ENCODE results near the gene BUD23.
"Not testable (repeated sequence)": the region's sequence is repeated elsewhere in the genome, so short reads cannot be mapped to it uniquely, and the experiment has no call there.

Gene BUD23

DNA sequence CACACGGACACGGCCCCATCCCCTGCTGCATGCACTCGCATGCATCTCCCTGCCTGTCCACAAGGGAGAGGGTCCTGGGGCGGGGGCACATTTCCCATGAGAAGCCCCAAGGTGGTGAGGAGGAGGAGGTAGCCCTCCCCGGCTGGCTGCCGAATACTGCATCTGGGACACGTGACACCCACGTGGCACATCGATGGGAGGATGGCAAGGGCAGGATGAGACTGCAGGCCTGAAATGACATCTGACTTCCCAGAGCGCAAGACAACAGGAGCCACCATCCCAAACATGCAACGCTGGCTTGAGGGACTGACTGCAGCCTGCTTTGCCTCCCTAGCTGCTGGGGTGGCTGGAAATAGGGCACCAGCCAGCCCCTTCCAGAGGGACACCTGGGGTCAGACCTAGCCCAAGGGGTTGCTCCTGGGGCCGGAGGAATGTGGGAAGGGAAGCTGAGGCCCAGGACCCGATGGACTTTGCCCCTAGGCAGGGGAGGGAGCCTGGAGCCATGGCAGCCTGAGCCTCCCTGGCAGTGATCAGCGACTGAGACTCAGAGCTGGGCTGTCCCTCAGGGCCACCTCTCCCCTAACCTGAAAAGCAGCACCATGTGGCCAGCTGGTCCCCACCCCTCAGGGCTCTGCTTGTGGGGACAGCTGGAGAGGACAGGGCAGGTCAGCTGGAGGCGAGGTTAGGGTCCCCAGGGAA, 16.1 kb downstream of the BUD23 start:
- in situ Hi-C loops (cut with MboI; ENCODE audit: low sequenced_read_pairs): no loop called here

DNA sequence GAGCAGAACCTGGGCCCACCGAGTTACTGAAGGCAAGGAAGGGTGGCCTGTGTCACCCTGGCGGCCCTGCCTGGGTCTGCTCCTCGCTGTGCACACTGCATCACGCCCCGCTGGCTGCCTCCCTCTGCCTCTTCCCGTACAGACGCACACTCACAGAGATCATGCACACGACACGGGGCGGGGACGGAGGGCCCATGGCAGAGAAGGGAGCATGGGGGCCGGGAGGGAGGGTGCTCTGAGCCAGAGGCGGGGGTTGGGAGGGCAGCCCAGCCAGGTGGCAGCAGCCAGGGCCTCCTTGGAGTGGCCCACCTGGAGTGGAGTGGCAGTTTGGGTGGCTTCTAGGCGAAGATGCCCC, 16.6 kb downstream of the BUD23 start:
- in situ Hi-C loops (cut with MboI; ENCODE audit: low sequenced_read_pairs): no loop called here

DNA sequence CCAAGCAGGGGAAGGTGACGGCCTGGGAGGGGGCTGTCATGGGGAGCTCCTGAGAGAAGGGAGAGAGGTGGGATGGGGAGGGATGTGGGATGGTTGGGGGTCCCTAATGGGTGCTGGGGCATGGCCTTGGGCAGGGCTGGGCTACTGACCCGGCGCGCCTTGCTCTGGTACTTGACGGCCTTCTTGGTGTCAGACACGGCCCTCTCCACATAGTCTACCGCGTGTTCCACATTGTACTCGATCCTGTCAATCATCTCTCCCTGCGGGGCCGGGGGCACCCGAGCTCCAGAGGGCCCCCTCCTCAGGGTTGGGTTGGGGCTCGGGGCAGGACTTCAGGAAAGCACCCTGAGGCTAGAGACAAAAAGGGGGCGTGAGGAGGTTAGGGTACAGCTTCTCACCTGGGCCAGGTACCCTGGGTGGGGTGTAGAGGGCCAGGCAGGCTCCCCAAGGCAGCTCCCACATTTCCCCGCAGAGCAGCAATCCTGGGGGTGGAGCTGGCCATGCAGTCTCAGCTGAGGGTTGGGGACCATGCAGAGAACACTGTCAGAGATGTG, 17.3 kb downstream of the BUD23 start:
- in situ Hi-C loops (cut with MboI; ENCODE audit: low sequenced_read_pairs): no loop called here

DNA sequence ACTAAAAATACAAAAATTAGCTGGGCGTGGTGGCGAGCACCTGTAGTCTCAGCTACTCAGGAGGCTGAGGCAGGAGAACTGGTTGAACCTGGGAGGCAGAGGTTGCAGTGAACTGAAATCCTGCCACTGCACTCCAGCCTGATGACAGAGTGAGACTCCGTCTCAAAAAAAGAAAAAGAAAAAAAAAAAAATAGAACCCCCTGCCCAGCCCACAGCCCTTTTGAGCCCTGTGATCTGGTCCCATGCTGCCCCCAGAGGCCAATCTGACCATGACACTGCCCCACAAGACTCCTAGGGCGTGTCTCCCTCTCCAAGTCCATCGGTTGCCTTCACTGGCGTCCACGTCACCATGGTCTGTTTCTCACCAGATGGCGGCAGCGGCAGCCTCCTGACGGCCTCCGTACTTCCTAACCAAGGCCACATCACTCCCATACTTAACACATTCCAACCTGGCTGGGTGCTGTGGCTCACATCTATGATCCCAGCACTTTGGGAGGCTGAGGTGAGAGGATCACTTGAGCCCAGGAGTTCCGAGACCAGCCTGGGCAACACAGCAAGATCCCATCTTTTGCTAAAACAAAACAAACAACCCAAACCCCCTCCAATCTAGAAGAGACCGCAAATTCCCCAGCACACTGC, 18.1 kb downstream of the BUD23 start:
- in situ Hi-C loops (cut with MboI; ENCODE audit: low sequenced_read_pairs): no loop called here

DNA sequence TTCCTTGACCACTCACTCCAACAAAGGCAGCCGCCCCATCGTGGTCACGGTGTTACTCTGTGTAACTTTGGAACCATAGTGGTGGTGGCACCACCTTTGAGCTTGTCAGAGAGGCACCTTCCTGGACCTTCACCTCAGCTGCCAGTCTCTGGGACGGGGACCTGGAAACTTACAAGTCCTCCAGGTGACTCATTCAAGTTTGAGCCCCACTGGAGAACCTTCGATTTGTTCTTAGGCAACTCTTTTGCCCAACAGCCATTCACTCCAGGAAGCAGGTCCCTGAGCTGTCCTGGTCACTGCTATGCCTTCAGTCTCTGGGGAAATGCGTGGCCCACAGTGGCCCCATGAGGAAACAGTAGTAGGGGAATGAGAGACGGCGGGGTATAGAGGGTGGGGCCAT, 18.8 kb downstream of the BUD23 start:
- in situ Hi-C loops (cut with MboI; ENCODE audit: low sequenced_read_pairs): no loop called here

DNA sequence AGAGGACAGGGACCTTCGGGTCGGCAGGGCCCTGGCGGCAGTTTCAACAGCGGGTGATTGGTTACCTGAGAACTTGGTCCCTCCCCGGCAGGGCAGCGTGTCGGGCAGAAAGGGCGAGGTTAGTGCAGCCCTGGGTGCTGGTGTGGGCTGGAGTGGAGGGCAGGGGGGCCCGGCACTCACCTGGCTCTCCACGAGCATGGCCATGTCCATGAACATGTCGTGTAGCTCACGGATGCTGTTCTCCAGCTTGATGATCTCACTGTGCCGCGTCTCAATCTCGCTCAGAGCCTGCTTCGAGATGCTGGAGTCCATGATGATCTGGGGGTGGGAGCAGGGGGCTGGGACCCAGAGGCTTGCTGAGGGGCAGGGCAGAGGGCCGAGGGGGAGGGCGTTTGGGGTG, 19.3 kb downstream of the BUD23 start:
- in situ Hi-C loops (cut with MboI; ENCODE audit: low sequenced_read_pairs): no loop called here

DNA sequence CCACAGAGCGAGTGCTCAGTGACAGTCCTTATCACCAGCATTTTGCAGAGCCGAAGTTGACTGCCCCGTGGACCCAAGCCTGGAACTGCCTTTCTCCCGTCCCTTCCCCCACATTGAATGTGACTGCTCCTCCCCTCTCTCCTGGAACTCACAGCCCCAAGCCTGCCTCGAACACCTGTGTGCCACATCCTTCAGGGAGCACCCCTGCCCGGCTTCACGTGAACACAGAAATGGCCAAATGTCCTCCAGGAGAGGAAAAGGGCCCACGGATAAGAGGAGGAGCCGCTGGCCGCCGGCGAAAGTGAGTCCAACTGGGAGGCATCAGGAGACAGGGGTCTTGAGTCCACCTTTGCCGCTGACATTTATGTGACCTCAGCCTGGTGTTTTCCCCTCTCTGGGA, 19.8 kb downstream of the BUD23 start:
- in situ Hi-C loops (cut with MboI; ENCODE audit: low sequenced_read_pairs): no loop called here

DNA sequence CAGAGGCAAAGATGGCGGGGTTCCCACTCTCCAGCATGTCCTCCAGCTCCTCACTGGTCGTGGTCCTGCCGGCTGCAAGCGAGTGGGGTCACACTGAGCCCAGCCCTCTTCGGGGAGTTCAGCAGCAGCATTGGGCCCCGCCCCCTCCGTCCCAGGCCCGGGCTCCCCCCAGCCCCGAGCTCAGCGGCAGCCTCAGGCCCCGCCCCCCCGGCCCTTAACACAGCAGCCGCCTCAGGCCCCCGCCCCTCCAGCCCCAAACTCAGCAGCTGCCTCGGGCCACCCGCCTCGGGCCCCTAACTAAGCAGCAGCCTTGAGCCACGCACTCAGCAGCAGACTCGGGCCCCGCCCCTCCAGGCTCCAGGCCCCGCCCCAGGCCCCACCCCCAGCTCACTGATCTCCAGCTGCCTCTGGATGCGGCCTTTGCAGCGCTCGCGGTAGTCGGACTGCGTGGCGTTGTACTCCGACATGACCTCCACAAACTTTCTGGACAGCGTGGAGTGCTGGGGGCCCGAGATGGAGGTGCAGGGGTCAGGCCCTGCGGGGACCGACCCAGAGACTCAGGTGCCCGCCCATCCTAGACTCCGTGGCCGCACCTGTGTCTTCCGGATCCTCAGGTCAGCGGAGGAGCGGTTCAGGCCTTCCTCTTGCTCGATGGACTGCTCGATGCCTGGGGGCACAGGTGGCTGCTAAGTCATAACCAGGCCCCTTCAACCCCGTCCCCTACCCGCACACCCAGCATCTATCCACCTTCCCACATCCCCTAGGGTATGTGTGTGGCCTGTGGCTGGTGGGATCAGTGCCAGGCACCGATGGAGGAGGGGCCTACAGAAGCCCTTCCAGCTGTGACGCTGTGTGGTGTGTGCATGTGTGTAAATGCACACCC, 20.6 kb downstream of the BUD23 start:
- in situ Hi-C loops (cut with MboI; ENCODE audit: low sequenced_read_pairs): no loop called here

DNA sequence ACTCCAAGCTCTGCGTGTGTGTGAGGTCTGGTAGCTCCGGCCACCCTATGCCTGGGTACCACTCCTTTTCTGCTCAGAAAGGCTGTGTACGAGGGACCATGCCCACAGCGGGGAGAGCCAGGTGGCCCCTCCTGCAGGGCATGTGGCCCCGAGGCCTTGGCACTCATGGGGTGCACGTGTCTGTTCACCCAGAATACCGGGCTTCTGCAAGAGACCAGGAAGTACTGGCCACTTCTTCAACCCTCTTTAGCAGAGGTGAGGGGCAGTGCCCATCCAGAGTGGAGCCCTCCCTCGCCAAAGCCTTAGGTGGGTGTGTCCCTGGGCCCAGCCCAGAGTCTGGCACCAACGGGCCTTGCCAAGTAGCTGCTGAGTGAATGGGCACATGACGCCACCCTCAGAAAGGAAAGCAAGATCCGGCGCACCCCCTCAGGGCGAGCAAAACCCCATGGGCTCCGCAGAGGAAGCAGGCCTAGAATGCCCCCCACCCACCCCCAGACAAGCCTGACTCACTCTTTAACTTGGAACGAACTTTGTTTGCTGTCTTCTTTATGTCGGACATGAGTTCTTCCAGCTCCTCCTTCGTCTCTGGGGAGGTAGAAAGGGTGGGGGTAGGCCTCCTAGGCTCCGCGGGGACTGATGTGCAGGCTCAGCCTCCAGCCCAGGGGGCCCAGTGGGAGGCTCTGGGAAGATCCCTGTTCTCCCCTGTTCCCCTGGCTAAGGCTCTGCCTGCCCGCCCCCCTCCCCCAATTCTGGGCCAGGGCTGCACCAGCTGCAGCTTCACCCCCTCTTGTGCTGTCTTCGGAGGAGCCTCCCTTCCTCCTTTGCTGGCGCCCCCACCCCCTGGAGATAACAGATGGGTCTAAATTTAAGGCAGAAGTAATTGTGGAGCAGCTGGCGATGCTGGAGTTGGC, 21.5 kb downstream of the BUD23 start:
- in situ Hi-C loops (cut with MboI; ENCODE audit: low sequenced_read_pairs): no loop called here

DNA sequence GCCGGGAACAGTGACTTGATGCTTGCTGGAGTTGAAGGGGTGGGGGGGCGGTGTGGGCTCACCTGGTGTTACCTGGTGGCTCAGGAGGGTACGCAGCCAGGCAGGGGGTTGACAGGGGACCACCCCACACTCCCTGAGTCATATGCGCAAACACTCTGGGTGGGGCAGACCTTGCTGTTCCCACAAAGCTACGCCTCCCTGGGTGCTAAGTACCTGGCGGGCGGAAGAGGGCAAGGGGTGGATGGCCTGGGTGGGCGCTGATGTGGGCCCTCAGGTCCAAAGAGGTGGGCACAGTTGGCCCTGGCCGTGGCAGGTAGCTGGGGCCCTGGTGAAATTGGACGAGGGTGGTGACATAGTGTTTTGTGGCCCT, 22.1 kb downstream of the BUD23 start:
- in situ Hi-C loops (cut with MboI; ENCODE audit: low sequenced_read_pairs): no loop called here

DNA sequence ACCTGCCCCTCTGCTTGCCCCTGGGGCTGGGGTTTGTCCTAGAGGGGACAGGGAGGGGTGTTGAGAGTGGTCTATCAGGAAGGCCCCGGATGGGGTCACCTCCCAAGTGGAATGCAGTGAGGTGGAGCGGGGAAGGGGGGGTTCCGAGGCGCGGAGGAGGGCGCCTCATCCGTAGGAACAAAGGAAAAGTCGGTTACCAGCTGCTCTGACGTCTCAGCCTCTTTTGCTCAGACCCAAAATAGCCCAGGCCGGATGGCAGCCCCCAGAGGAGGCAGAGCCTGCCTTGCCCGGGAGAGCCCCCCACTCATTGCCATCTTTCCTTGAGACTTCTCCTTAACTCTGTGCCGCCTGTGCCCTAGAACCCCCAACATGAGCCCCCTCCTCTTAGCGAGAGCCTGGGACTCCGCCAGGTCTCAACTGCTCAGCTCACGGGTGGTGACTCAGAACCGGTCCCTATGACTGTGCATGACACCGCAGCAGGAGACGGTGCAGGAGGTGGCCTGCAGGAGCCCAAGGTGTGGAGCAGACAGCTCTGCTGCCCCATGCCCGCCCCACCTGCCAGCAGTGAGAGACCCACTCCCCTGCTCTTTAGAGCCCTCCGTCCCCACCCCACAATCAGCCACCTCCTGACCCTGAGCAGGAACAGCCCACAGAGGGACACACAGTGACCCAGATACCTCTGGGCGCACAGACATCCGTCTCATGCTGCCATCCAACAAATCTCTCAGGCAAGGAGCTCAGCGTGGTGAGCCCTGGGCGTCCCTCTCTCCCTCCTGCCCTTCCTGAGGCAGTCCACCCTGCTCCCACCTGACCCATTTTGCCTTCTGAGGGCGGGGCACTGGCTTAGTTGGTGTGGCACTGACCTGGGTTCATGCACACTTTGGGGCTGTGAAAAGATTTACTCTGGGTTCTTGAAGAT, 23.0 kb downstream of the BUD23 start:
- in situ Hi-C loops (cut with MboI; ENCODE audit: low sequenced_read_pairs): no loop called here

DNA sequence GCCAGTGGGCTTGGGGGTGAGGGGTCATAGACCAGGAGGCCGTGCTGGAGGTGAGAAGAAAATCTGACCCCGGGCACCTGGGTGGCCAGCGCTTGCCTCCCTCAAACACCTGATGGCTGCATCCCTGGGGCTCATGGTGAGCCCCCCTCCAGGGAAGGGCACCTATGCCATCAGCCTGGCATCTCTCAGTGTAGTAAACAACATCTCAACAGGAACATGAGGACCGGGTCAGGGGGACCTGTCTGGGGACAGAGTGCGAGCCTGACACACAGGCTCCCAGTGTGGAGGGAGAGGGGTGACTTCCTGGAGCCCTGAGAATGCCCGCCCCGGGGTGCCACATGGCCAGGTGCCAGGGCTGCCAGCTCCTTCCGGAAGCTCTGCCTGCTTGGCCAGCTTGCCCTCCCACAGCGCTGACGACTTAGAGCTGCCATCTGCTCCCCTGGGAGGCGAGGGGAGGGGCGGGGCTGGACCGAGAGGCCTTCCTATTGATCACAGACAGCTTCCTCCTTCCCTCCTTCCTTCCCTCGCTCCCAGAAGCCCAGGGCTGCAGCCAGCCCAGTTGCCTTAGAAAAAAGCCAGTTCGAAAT, 23.7 kb downstream of the BUD23 start:
- in situ Hi-C loops (cut with MboI; ENCODE audit: low sequenced_read_pairs): no loop called here

DNA sequence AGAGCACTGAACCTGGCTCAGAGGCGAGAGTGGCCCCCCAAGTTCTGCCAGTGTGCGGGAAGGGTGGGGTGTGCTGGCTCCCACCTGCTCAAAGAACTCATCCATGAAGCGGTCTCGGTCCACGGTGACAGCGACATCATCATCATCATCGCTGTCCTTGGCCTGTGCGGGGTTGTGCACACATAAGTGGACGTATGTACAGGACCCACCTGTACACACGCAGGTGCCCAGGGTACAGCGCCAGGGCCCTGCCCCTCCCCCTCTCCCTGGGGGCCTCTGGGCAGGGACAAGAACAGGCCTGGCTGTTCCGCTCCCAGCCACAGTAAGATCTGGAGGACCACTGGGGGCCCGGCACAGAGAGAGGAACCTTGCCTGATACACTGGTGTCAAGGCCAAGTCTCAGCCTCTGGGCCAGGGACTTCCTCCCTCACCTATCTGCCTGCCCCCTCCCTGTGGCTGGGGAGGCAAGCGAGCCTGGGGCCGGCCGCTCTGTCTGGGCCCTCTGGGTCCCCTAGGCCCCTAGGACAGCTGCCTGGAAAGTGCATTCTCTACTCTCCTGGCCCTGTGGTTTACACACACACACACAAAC, 25.7 kb downstream of the BUD23 start:
- in situ Hi-C loops (cut with MboI; ENCODE audit: low sequenced_read_pairs): no loop called here

DNA sequence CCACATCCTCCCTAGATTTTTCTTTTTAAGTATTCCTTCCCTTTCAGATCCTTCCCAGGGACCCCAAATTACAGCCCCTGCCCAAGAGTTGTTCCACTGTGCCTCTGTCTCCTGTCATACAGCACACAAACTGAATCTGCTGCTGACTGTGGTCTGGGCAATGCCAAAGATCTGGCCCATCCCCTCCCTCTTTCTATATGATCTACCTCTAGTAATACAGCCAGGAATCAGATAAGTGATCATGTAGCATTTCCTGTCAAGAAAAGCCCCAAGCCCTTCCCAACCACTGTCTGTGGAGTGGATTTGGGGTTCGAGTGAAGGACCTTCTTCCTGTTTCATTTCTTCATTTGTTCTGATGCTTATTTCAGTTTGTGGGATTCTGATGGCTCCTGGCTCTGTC, 29.4 kb downstream of the BUD23 start:
- in situ Hi-C loops (cut with MboI; ENCODE audit: low sequenced_read_pairs): no loop called here

DNA sequence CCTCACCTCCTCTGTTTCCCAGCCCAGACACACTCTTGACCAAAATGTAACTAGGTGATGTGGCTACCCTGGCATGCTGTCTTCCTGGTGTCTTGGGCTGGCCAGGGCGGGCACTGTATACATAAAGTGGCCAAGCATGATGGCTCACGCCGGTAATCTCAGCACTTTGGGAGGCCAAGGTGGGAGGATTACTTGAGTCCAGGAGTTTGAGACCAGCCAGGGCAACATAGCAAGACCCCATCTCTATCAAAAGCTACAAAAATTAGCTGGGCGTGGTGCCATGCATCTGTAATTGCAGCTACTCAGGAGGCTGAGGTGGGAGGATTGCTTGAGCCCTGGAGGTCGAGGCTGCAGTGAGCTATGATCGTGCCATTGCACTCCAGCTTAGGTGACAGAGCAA, 29.9 kb downstream of the BUD23 start:
- in situ Hi-C loops (cut with MboI; ENCODE audit: low sequenced_read_pairs): not testable (repeated sequence)

DNA sequence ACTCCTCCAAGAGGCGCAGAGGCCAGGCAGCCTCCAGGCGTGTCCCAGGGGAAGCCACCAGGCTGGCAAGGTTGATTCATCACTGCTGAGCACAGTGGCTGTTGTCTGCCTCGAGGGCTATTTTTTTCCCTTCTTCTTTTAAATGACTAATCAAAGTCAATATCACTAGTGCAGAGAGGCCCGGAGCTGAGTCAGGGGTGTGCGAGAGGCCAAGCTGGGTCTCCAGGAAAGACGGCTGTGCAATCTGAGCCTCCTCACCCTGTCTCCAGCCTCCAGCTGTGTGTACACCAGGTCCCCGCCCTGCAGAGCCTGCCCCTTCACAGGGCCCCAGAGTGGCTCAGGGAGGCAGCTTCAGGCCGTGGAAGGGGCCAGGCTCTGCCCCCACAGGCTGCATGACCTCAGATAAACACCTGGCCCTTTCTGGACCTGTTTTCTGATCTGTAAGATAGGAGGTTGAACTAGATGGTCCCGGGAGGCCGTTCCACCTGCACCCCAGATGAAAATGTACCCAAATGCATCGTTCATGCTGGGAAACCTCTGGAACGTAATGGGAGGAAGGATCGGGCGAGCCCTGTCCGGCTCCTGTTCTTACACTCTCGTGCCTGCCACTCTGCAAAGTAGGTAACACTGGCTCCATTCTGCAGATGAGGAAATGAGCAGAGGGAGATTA, 32.4 kb downstream of the BUD23 start:
- in situ Hi-C loops (cut with MboI; ENCODE audit: low sequenced_read_pairs): no loop called here

DNA sequence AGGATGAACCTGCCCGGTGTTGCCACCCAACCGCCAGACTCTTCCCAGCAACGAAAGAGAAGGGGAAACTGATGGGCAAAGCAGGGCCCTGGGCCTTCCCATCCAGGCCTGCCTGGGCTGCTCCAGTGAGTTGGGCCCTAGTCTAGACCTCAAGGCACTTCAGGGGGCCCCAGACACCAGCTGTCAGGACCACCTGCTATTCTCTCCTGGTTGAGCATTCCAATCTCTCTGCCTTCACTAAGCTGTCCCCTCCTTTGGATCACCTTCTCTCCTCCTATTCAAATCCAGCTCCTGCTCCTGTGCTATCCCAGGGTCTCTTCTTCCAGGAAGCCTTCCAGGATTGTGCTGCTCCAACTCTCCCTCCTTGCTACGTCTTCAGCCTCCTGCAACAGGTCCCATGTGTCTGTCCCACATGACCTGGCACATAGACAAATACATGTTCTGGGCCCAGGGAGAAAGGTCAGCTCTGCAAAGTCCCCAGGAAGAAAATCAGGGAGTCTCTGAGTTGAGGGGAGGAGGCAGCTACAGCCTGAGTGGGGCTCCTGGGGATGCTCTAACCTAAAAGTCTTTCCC, 33.0 kb downstream of the BUD23 start:
- in situ Hi-C loops (cut with MboI; ENCODE audit: low sequenced_read_pairs): no loop called here

Data from hTERT RPE-1 (cell line).